K562 (cell line): ENCODE results near the gene CYB5R3. TPM values are rescaled to one million over a fixed set of nuclear protein-coding genes. Genes with fewer than 3 reads are reported as not detected.

Experiments used
- ATAC-seq: fragments of 200-7000 bp; cut with Tn5 transposase; 3 replicates; pipeline ENCODE4 v1.9.1; 2020; ENCODE audit warnings: moderate library complexity
- BruUV-seq: library from RNA; stranded (reverse); fragments of 400-500 nt; replicated peaks from 2 replicates; lab custom pipeline; 2021; lab: Mats Ljungman, UMichigan
- CTCF ChIA-PET: fragments of 300-600 bp; formaldehyde crosslinking; extraction: SDS; loops from one replicate; lab custom pipeline; 2021; ENCODE audit warnings: low intra/inter-chr PET ratio; lab: Yijun Ruan, JAX
- POLR2A ChIA-PET: fragments of 300-600, 350-650 bp; sonication (Branson Sonifier 250); formaldehyde crosslinking; extraction: SDS; loops from one replicate; lab custom pipeline; 2021; ENCODE audit warnings: antibody characterized with exemption, inconsistent platforms; lab: Yijun Ruan, JAX
- DNase-seq, 4 experiments: peaks; one replicate each; pipeline versions ENCODE4 v3.0.0 to v3.0.0-alpha.2; 2011 to 2018; ENCODE audit warnings: low spot score in 3 of 4, mixed read lengths in 3 of 4; ENCODE audit errors: extremely low read depth in 1 of 4
- FAIRE-seq: peaks from 2 replicates; lab custom pipeline; 2011; peaks lifted over from hg19 to GRCh38; lab: Jason Lieb, UNC
- H2AFZ ChIP-seq: 2 replicates; pipeline ENCODE4 v1.6.0; 2011; ENCODE audit warnings: low read depth, low read length, control low read depth, inconsistent platforms
- H3K27ac ChIP-seq: fragments of 200-600 bp; 3 replicates; pipeline ENCODE4 v1.8.0; 2011; ENCODE audit warnings: low read depth, mild to moderate bottlenecking, control low read depth, inconsistent platforms, low read length, moderate library complexity, mixed read lengths; ENCODE audit errors: extremely low read depth
- H3K27me3 ChIP-seq, 2 experiments: fragments of 300-600 bp in 1 of 2; 2 replicates in 1 of 2; 3 replicates in 1 of 2; pipeline versions ENCODE4 v1.6.0 to v1.8.0; 2011; ENCODE audit warnings: inconsistent platforms in 2 of 2, low read length in 2 of 2, mild to moderate bottlenecking in 1 of 2, mixed read lengths in 1 of 2, moderate library complexity in 1 of 2; ENCODE audit not compliant: control insufficient read depth in 2 of 2, insufficient read depth in 2 of 2
- H3K36me3 ChIP-seq: fragments of 300-600 bp; 3 replicates; pipeline ENCODE4 v1.8.0; 2011; ENCODE audit warnings: mild to moderate bottlenecking, low read length, inconsistent platforms; ENCODE audit not compliant: control insufficient read depth, insufficient read depth
- H3K4me1 ChIP-seq, 2 experiments: fragments of 200-600 bp in 1 of 2; replicated peaks in 1 of 2; 2 replicates in 1 of 2; 3 replicates in 1 of 2; pipeline versions ENCODE4 v1.5.1 to v1.8.0; 2011; ENCODE audit warnings: inconsistent platforms in 2 of 2, low read length in 2 of 2, mild to moderate bottlenecking in 1 of 2, mixed read lengths in 1 of 2, moderate library complexity in 1 of 2; ENCODE audit not compliant: control insufficient read depth in 2 of 2, insufficient read depth in 2 of 2
- H3K4me2 ChIP-seq: 2 replicates; pipeline ENCODE4 v1.6.1; 2011; ENCODE audit warnings: low read length, control low read depth, inconsistent platforms, mixed read lengths; ENCODE audit not compliant: insufficient read depth
- H3K4me3 ChIP-seq: fragments of 200-600 bp; sonication (generic), shearing (Covaris generic); 2 replicates; pipeline ENCODE4 v1.5.1; 2016; ENCODE audit warnings: control low read depth, inconsistent platforms
- H3K79me2 ChIP-seq: fragments of 200-600 bp; 3 replicates; pipeline ENCODE4 v1.8.0; 2011; ENCODE audit warnings: low read length, inconsistent platforms; ENCODE audit not compliant: control insufficient read depth, insufficient read depth
- H3K9ac ChIP-seq, 2 experiments: 2 replicates each; pipeline versions ENCODE4 v1.6.0 to v1.6.1; 2011; ENCODE audit warnings: low read depth in 2 of 2, low read length in 2 of 2, control low read depth in 1 of 2, inconsistent platforms in 1 of 2, mild to moderate bottlenecking in 1 of 2, mixed read lengths in 1 of 2; ENCODE audit not compliant: insufficient read depth in 1 of 2
- H3K9me1 ChIP-seq: one replicate; pipeline ENCODE4 v1.6.0; 2011; ENCODE audit warnings: inconsistent platforms, mild to moderate bottlenecking, low read length, moderate library complexity; ENCODE audit not compliant: control insufficient read depth, insufficient read depth
- H3K9me3 ChIP-seq: replicated peaks from 2 replicates; pipeline ENCODE4 v1.5.1; 2011; ENCODE audit warnings: low read depth, low read length, inconsistent platforms; ENCODE audit not compliant: control insufficient read depth, insufficient read depth
- H4K20me1 ChIP-seq: replicated peaks from 2 replicates; pipeline ENCODE4 v1.6.1; 2011; ENCODE audit warnings: low read length, inconsistent platforms, mixed read lengths; ENCODE audit not compliant: control insufficient read depth, insufficient read depth
- E2F1 ChIP-seq: sonication (generic); formaldehyde crosslinking; IDR thresholded peaks from 2 replicates; pipeline ENCODE4 v1.8.1; 2023; ENCODE audit warnings: mild to moderate bottlenecking, missing genetic modification reagents, moderate library complexity
- FUS ChIP-seq: fragments of 200-400 bp; formaldehyde crosslinking; optimal IDR thresholded peaks from 2 replicates; pipeline ENCODE3; 2017; ENCODE audit warnings: low read depth, low read length
- ZZZ3 ChIP-seq: fragments of 450-650 bp; IDR thresholded peaks from 2 replicates; pipeline ENCODE4 v1.6.1; 2016; ENCODE audit warnings: antibody characterized with exemption, mild to moderate bottlenecking, moderate library complexity
- WGBS: fragments of 100-300 bp; shearing (Covaris generic); methylation state at CpG from one replicate; pipeline ENCODE4 v1.1.6; 2016; ENCODE audit warnings: low coverage, mixed read lengths; ENCODE audit not compliant: insufficient coverage; ENCODE audit errors: missing lambda C conversion rate; 5-methylcytosine and 5-hydroxymethylcytosine counted together
- in situ Hi-C: fragments of 300-500 bp; cut with MboI; formaldehyde crosslinking; loops from 4 replicates; pipeline ENCODE4 v1.15.0; 2018; ENCODE audit warnings: inconsistent platforms, mixed read lengths
- intact Hi-C: fragments of 100-400 bp; cut with micrococcal nuclease; formaldehyde crosslinking; loops from 2 replicates; pipeline ENCODE4 v1.14.2; 2022
- polyA plus RNA-seq, 8 experiments: library from polyadenylated mRNA; depleted of rRNA in 4 of 8; stranded (reverse) in 5 of 8; unstranded in 3 of 8; fragments of >200 nt; fragmentation: Nextera tagmentation in 2 of 8; fragmentation: Illumina TruSeq in 1 of 8; extraction: Ambion mirVana in 2 of 8; extraction: Trizol in 1 of 8; gene quantifications; 2 replicates each; pipeline versions ENCODE4 v1.2.1 to v1.2.3, GENCODE V29; 2011 to 2014; ENCODE audit warnings: inconsistent platforms in 1 of 8, missing spikeins in 1 of 8
- total RNA-seq, 7 experiments: library from RNA; depleted of rRNA in 6 of 7; stranded (reverse); fragments of >200 nt in 6 of 7; fragmentation: Illumina TruSeq in 2 of 7; extraction: Trizol in 2 of 7; gene quantifications; 2 replicates each; pipeline versions ENCODE4 v1.2.1 to v1.2.3, GENCODE V29; 2011 to 2021; ENCODE audit warnings: low replicate concordance in 1 of 7
- TF ChIP-seq, protein P1 (sequence below): fragments of 250-450 bp; sonication (Bioruptor Pico); IDR thresholded peaks from 2 replicates; pipeline ENCODE4 v1.5.0; 2021; ENCODE audit warnings: mild to moderate bottlenecking, moderate library complexity

CYB5R3 gene
- total and polyA plus RNA-seq, 9 of the 15 experiments (the other 6 are each of a cell fraction or from before 2014, with no cell fraction given) = 1.4 to 66.8 (median 23.4) TPM

DNA sequence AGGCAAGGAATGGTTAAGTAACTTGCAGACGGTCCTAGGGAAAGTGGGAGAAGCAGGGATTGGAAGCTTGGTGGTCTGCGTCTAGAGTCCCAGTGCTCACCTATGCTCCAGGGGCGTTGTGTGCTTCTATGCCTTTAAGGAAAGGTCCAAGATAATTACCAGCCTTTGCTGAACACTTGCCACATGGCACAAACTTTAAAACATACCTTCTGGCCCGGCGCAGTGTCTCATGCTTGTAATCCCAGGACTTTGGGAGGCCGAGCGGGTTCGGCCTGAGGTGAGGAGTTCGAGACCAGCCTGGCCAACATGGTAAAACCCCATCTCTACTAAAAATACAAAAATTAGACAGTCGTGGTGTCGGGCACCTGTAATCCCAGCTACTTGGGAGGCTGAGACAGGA lies 36.9 kb downstream of the CYB5R3 start:
- H3K4me3 ChIP-seq = no peak overlapping the region
- WGBS = 93% methylated on average over 8 of the region's 11 CpGs
- H3K9me3 ChIP-seq = no peaks in the 10 kb centered on the region
- H3K4me2 ChIP-seq = no peak overlapping the region
- no TSS peak for BruUV-seq
- H3K9ac ChIP-seq = no peak overlapping the region
- POLR2A ChIA-PET = no interaction called here
- H3K79me2 ChIP-seq = peaks cover 66% of the 10 kb centered on the region
- ATAC-seq = no peak
- peaks cover 11 to 27% of the 10 kb centered on the region in 2 experiments; a peak in 4 of 5 replicates for H3K4me1 ChIP-seq
- intact Hi-C loops = no loop called here
- CTCF ChIA-PET = no interaction called here
- 0 out of 2 replicates have a peak, but pooled peaks cover 17% of the 10 kb centered on the region for H4K20me1 ChIP-seq
- no peaks in the 10 kb centered on the region for H3K27me3 ChIP-seq
- H3K27ac ChIP-seq = no peak overlapping the region
- no peak overlapping the region for H2AFZ ChIP-seq
- TF ChIP-seq, protein P1, sequence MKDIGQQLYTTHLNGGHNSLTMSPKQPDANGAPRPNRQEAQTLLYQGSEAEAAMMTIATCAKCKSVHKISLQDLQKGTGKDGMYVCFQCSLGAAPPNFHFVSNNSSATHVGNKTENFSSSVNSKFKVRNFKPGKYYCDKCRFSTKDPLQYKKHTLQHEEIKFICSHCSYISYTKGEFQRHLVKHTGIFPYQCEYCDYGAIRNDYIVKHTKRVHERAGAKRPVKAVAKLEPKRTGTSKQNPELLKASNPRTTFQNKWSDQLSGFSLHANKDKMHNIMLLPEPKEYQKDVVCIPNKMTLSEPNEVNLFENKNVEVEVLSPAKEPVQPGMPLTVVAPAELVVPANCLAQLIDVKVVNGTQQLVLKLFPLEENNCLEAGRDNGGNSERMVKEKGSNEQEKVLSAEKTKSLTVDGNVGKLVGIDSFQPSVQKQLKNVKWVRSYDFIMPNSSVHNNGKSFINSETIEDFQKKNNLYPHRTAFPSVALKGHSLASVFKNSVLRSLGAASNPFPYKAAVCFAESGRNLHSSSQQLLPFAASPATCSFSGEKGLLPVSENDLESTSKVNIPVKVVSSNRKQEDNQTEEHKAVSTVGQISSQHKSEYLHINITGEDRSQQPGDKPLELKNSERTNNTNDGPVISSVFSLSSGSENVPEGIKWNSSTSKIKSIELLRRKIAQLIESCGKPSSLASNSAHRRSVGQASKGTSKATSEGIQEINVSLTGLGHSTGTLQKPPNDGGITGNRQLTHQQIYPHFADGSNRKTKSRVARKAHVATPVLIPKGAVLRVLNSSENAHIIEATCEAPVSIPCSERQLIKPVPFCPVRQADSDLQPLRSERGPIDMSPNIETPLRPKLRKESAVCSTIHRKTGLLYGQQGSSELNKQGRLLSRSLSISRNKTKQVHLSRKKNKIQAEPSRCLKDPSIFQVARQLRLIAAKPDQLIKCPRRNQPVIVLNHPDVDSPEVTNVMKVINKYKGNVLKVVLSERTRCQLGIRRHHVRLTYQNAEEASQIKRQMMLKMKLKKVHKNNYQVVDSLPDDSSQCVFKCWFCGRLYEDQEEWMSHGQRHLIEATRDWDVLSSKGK (CRISPR knock-in tag) = no peak
- TF ChIP-seq ZZZ3 (no peak), E2F1 (no peak), FUS (no peak)
- H3K36me3 ChIP-seq = peaks cover 44% of the 10 kb centered on the region; the same call in 2 of the 3 replicates
- FAIRE-seq = no peak
- in situ Hi-C loops = no loop called here
- DNase-seq = no peak
- H3K9me1 ChIP-seq = no peaks in the 10 kb centered on the region
